Trophoblast cell (in vitro differentiated cells and primary cell): ENCODE results near the gene GRID1.

Experiments
- DNase-seq, 2 donors: peaks; one replicate each; pipeline ENCODE4 v3.0.0-alpha.2; 2016
- H2AFZ ChIP-seq: 2 replicates; pipeline ENCODE4 v1.6.1; 2013; ENCODE audit warnings: low read length, moderate library complexity, mild to moderate bottlenecking; ENCODE audit not compliant: insufficient read depth, poor library complexity
- H2AK5ac ChIP-seq: 2 replicates; pipeline ENCODE4 v1.6.1; 2013; ENCODE audit warnings: mild to moderate bottlenecking, low read length
- H2BK120ac ChIP-seq: 2 replicates; pipeline ENCODE4 v1.6.1; 2013; ENCODE audit warnings: low read length, mild to moderate bottlenecking, moderate library complexity; ENCODE audit not compliant: insufficient read depth, poor library complexity
- H2BK12ac ChIP-seq: 2 replicates; pipeline ENCODE4 v1.6.1; 2013; ENCODE audit warnings: mild to moderate bottlenecking, low read length, moderate library complexity
- H2BK5ac ChIP-seq: 2 replicates; pipeline ENCODE4 v1.6.1; 2013; ENCODE audit warnings: low read length, low read depth, moderate library complexity, mild to moderate bottlenecking; ENCODE audit not compliant: poor library complexity
- H3K14ac ChIP-seq: 2 replicates; pipeline ENCODE4 v1.6.1; 2013; ENCODE audit warnings: mild to moderate bottlenecking, low read length
- H3K18ac ChIP-seq: 2 replicates; pipeline ENCODE4 v1.6.1; 2013; ENCODE audit warnings: mild to moderate bottlenecking, low read length
- H3K23ac ChIP-seq: 2 replicates; pipeline ENCODE4 v1.6.1; 2013; ENCODE audit warnings: low read length
- H3K27ac ChIP-seq: 2 replicates; pipeline ENCODE4 v1.5.1; 2013; ENCODE audit warnings: low read depth, mild to moderate bottlenecking, inconsistent platforms, low read length, moderate library complexity
- H3K27me3 ChIP-seq: 2 replicates; pipeline ENCODE4 v1.6.1; 2013; ENCODE audit warnings: inconsistent platforms, mild to moderate bottlenecking, low read length, moderate library complexity; ENCODE audit not compliant: insufficient read depth
- H3K36me3 ChIP-seq, 2 experiments: 1 replicate in 1 of 2; 2 replicates in 1 of 2; pipeline ENCODE4 v1.6.1; 2013; ENCODE audit warnings: low read length in 2 of 2, mild to moderate bottlenecking in 2 of 2, moderate library complexity in 1 of 2; ENCODE audit not compliant: insufficient read depth in 2 of 2, control insufficient read depth in 1 of 2
- H3K4ac ChIP-seq: 2 replicates; pipeline ENCODE4 v1.6.1; 2013; ENCODE audit warnings: low read depth, mild to moderate bottlenecking, low read length, moderate library complexity
- H3K4me1 ChIP-seq, 2 experiments: 1 replicate in 1 of 2; 2 replicates in 1 of 2; pipeline ENCODE4 v1.6.1; 2013; ENCODE audit warnings: low read length in 2 of 2, mild to moderate bottlenecking in 2 of 2, moderate library complexity in 1 of 2; ENCODE audit not compliant: insufficient read depth in 2 of 2, control insufficient read depth in 1 of 2
- H3K4me2 ChIP-seq: 2 replicates; pipeline ENCODE4 v1.6.1; 2013; ENCODE audit warnings: inconsistent platforms, mild to moderate bottlenecking, low read length, moderate library complexity
- H3K4me3 ChIP-seq: 2 replicates; pipeline ENCODE4 v1.5.1; 2013; ENCODE audit warnings: mild to moderate bottlenecking, low read depth, low read length, inconsistent platforms
- H3K79me1 ChIP-seq: one replicate; pipeline ENCODE4 v1.6.1; 2013; ENCODE audit warnings: low read length
- H3K79me2 ChIP-seq: 2 replicates; pipeline ENCODE4 v1.6.1; 2013; ENCODE audit warnings: low read length, mild to moderate bottlenecking; ENCODE audit not compliant: control insufficient read depth, insufficient read depth, poor library complexity
- H3K9ac ChIP-seq: 2 replicates; pipeline ENCODE4 v1.6.1; 2013; ENCODE audit warnings: mild to moderate bottlenecking, low read length
- H3K9me3 ChIP-seq: 2 replicates; pipeline ENCODE4 v1.6.1; 2013; ENCODE audit warnings: low read depth, mild to moderate bottlenecking, control low read depth, inconsistent platforms, low read length; ENCODE audit not compliant: insufficient read depth
- H4K12ac ChIP-seq: 2 replicates; pipeline ENCODE4 v1.6.1; 2013; ENCODE audit warnings: low read depth, mild to moderate bottlenecking, low read length, moderate library complexity
- H4K8ac ChIP-seq: 2 replicates; pipeline ENCODE4 v1.6.1; 2013; ENCODE audit warnings: low read depth, mild to moderate bottlenecking, low read length, moderate library complexity
- H4K91ac ChIP-seq: one replicate; pipeline ENCODE4 v1.6.1; 2013; ENCODE audit warnings: low read depth, mild to moderate bottlenecking, low read length, moderate library complexity
- WGBS: extraction: QIAGEN DNeasy Blood & Tissue Kit; methylation state at CpG from one replicate; pipeline ENCODE4 v1.1.7; 2013; ENCODE audit warnings: missing lambda C conversion rate; ENCODE audit not compliant: insufficient read length, insufficient coverage; ENCODE audit errors: extremely low coverage; 5-methylcytosine and 5-hydroxymethylcytosine counted together

Gene GRID1

GRCh38 chr10:85643171-85643844 is 723.3 kb downstream of the GRID1 start:
- H2AFZ ChIP-seq: no peak overlapping the region
- H3K27me3 ChIP-seq: no peaks in the 10 kb centered on the region
- H2BK12ac ChIP-seq: peak overlapping the region; percentile 55
- peaks cover 9% of the 10 kb centered on the region for H3K79me1 ChIP-seq
- peak overlapping the region; percentile 57 for H3K4ac ChIP-seq
- no peak overlapping the region for H3K23ac ChIP-seq
- peaks cover 2% of the 10 kb centered on the region for H3K9me3 ChIP-seq
- H4K8ac ChIP-seq: peak overlapping the region; percentile 57
- H2BK120ac ChIP-seq: peak overlapping the region; percentile 99
- no peak overlapping the region for H3K4me3 ChIP-seq
- no peak for DNase-seq
- H3K27ac ChIP-seq: peak overlapping the region; percentile 91
- H3K14ac ChIP-seq: peak overlapping the region; percentile 82
- H2BK5ac ChIP-seq: peak overlapping the region; percentile 95
- no peak overlapping the region for H3K9ac ChIP-seq
- no peak overlapping the region for H3K4me2 ChIP-seq
- H3K36me3 ChIP-seq: no peaks in the 10 kb centered on the region
- no peaks in the 10 kb centered on the region for H3K79me2 ChIP-seq
- H3K4me1 ChIP-seq: peaks cover 10 to 17% of the 10 kb centered on the region in 2 experiments
- H4K91ac ChIP-seq: peak overlapping the region; percentile 86
- peak overlapping the region; percentile 55 for H3K18ac ChIP-seq
- WGBS: no CpG with 5 or more reads among the region's 4 CpGs
- peak overlapping the region; percentile 80 for H2AK5ac ChIP-seq
- H4K12ac ChIP-seq: no peak overlapping the region

GRCh38 chr10:85642421-85643170 is 724.0 kb downstream of the GRID1 start:
- Histone ChIP-seq H3K27me3 (no peaks in the 10 kb centered on the region), H3K9me3 (peaks cover 2% of the 10 kb centered on the region), H4K91ac (no peak overlapping the region), H3K4me2 (peak overlapping the region; percentile 37), H3K4me1 (peaks cover 10 to 17% of the 10 kb centered on the region in 2 experiments), H3K18ac (no peak overlapping the region), H3K23ac (no peak overlapping the region), H4K8ac (no peak overlapping the region), H2AFZ (no peak overlapping the region), H3K79me1 (peaks cover 9% of the 10 kb centered on the region), H3K9ac (no peak overlapping the region), H3K4ac (no peak overlapping the region), H3K79me2 (no peaks in the 10 kb centered on the region), H3K4me3 (no peak overlapping the region), H2BK12ac (no peak overlapping the region), H3K27ac (peak overlapping the region; percentile 91), H2AK5ac (no peak overlapping the region), H3K36me3 (no peaks in the 10 kb centered on the region), H2BK5ac (peak overlapping the region; percentile 8), H2BK120ac (no peak overlapping the region), H4K12ac (no peak overlapping the region), H3K14ac (no peak overlapping the region)
- peak; percentile 46 to 82 for DNase-seq
- WGBS: no CpG with 5 or more reads among the region's 4 CpGs

GRCh38 chr10:85642082-85642420 is 724.5 kb downstream of the GRID1 start:
- H2AK5ac ChIP-seq: no peak overlapping the region

GRCh38 chr10:85641479-85642009 is 725.1 kb downstream of the GRID1 start:
- DNase-seq: peak; percentile 74 to 87
- Histone ChIP-seq H3K18ac (no peak overlapping the region), H3K79me1 (peaks cover 9% of the 10 kb centered on the region), H2AFZ (no peak overlapping the region), H3K4me1 (peaks cover 10 to 17% of the 10 kb centered on the region in 2 experiments), H3K9me3 (no peaks in the 10 kb centered on the region), H3K27me3 (no peaks in the 10 kb centered on the region), H3K4me3 (no peak overlapping the region), H2BK5ac (peak overlapping the region; percentile 57), H3K36me3 (no peaks in the 10 kb centered on the region), H4K8ac (peak overlapping the region; percentile 24), H4K12ac (no peak overlapping the region), H3K9ac (no peak overlapping the region), H3K27ac (peak overlapping the region; percentile 91), H3K23ac (no peak overlapping the region), H2AK5ac (no peak overlapping the region), H2BK12ac (peak overlapping the region; percentile 56), H3K4ac (no peak overlapping the region), H3K14ac (peak overlapping the region; percentile 62), H3K79me2 (no peaks in the 10 kb centered on the region), H2BK120ac (peak overlapping the region; percentile 63), H3K4me2 (peak overlapping the region; percentile 31), H4K91ac (peak overlapping the region; percentile 28)
- WGBS: no CpG with 5 or more reads among the region's 6 CpGs

More at GRCh38 chr10:85642082-85642420, 724.5 kb downstream of the GRID1 start:
- Histone ChIP-seq H4K8ac (no peak overlapping the region), H3K4ac (no peak overlapping the region), H3K4me3 (no peak overlapping the region), H2BK5ac (peak overlapping the region; percentile 57), H3K18ac (no peak overlapping the region), H3K23ac (no peak overlapping the region), H2AFZ (no peak overlapping the region), H3K27me3 (no peaks in the 10 kb centered on the region), H3K36me3 (no peaks in the 10 kb centered on the region), H2BK12ac (peak overlapping the region; percentile 56), H3K9ac (no peak overlapping the region), H3K14ac (peak overlapping the region; percentile 62), H4K91ac (peak overlapping the region; percentile 28), H3K79me1 (peaks cover 9% of the 10 kb centered on the region), H3K27ac (peak overlapping the region; percentile 91), H3K4me1 (peaks cover 10 to 17% of the 10 kb centered on the region in 2 experiments), H2BK120ac (peak overlapping the region; percentile 63), H4K12ac (no peak overlapping the region), H3K9me3 (peaks cover 1% of the 10 kb centered on the region), H3K79me2 (no peaks in the 10 kb centered on the region), H3K4me2 (peak overlapping the region; percentile 31)
- DNase-seq: no peak
- WGBS: no CpG with 5 or more reads among the region's 1 CpG
